Measurements from ENCODE around the gene CAP1. TPM values are rescaled to one million over a fixed set of nuclear protein-coding genes. Genes with fewer than 3 reads are reported as not detected.

The CAP1 gene
- total RNA-seq, 3 donors from 2014 or later: 244 to 285 (median 244) TPM

DNA sequence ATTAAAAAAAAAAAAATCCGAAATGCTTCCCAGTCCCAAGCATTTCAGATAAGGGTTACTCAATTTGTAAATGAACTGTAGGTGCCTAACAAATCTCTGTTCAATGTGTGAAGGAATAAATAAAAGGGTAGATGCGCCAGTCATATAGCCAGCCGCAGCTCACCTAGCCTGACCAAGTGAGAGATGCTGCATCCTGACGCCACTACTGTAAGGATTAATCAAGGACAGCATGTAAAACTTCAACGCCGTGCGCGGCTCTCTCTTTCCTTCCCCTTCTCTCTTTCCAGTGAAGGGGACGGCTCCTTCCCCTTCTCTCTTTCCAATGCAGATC is 56.1 kb downstream of the CAP1 start:
- H3K27me3 ChIP-seq: no peaks in the 10 kb centered on the region
- H3K27ac ChIP-seq: peak overlapping the region; percentile 66 to 75
- intact Hi-C loops (cut with DNase I; ENCODE audit: low total_unique reads): no loop called here
- TF ChIP-seq, protein P1, sequence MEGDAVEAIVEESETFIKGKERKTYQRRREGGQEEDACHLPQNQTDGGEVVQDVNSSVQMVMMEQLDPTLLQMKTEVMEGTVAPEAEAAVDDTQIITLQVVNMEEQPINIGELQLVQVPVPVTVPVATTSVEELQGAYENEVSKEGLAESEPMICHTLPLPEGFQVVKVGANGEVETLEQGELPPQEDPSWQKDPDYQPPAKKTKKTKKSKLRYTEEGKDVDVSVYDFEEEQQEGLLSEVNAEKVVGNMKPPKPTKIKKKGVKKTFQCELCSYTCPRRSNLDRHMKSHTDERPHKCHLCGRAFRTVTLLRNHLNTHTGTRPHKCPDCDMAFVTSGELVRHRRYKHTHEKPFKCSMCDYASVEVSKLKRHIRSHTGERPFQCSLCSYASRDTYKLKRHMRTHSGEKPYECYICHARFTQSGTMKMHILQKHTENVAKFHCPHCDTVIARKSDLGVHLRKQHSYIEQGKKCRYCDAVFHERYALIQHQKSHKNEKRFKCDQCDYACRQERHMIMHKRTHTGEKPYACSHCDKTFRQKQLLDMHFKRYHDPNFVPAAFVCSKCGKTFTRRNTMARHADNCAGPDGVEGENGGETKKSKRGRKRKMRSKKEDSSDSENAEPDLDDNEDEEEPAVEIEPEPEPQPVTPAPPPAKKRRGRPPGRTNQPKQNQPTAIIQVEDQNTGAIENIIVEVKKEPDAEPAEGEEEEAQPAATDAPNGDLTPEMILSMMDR (IDR thresholded peaks at IDR 0.05): no peak
- no peak for TF ChIP-seq POLR2AphosphoS5 (IDR thresholded peaks at IDR 0.05)
- TF ChIP-seq POLR2A (IDR thresholded peaks at IDR 0.05): no peak
- DNase-seq (ENCODE audit: low spot score in 2 of 2): no peak
- peak overlapping the region; percentile 61 to 94 (median 74) for H3K4me3 ChIP-seq
- H3K9me3 ChIP-seq: no peaks in the 10 kb centered on the region
- H3K36me3 ChIP-seq: no peaks in the 10 kb centered on the region
- H3K4me1 ChIP-seq: no peaks in the 10 kb centered on the region

DNA sequence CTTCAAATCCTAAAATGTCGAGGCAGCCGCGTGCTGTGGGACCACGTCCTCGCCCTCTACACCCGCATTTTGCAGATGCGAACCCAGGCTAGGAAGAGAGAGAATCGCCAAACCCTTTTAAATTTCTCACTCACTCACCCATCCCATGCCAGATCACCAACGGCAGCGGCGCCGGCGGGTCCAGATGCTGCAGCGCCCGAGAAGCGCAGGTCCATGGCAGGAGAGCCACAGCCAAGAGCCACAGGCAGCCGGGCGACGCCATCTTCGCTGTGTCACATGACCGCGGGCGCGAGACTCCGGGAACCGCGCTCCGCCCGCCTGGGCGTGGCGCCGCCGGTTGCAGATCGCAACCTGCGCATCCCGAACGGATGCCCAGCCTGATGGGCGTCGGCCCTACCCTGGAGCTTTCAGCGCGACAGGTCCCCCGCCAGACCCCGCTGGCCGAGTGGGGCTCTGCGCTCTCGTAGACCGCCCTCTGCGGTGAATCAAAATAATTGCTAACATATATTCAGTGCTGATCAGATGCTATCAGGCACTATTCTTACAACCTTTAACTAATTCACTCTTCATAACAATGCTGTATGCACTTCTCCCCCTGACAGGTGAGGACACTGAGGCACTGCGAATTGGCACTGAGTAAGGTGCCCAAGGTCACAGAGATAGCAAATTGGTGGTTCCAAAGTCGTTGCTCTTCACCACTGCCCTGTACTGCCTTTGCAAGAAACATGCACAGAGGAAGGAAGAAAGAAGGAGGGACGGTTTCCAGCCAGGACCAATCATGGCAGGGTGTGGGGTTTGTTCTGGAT is 56.7 kb downstream of the CAP1 start, which contains the start of gene PPT1:
TSS of gene PPT1 (minus strand) at position 276 of the 806 bp plus-strand sequence. CDS start at position 262, 14 bp downstream.
- TF ChIP-seq POLR2AphosphoS5 (IDR thresholded peaks at IDR 0.05) (peak in 2 of 3 donors; percentile 47 to 62), POLR2A (IDR thresholded peaks at IDR 0.05) (no peak)
- intact Hi-C loops (cut with DNase I; ENCODE audit: low total_unique reads): no loop called here

DNA sequence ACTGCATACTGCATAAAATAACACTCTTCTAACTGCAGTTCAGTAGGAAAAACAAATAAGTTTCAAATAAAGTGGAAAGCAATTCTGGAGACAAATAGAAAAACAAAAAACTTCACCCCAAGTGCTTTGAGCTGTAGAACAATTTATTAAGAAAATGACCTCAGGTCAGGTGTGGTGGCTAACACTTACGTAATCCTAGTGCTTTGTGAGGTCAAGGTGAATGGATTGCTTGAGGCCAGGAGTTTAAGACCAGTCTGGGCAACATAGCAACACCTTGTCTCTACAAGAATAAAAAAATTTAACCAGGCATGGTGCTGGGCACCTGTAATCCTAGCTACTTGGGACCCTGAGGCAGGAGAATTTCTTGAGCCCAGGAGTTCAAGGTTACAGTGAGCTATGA is 61.5 kb downstream of the CAP1 start:
- TF ChIP-seq POLR2A (IDR thresholded peaks at IDR 0.05) (no peak), POLR2AphosphoS5 (IDR thresholded peaks at IDR 0.05) (no peak)
- TF ChIP-seq, protein P1 (IDR thresholded peaks at IDR 0.05): no peak
- intact Hi-C loops (cut with DNase I; ENCODE audit: low total_unique reads): no loop called here
- H3K27ac ChIP-seq: no peak overlapping the region

More for the DNA sequence above, 56.7 kb downstream of the CAP1 start, which contains the start of gene PPT1:
- no peaks in the 10 kb centered on the region for H3K27me3 ChIP-seq
- no peaks in the 10 kb centered on the region for H3K4me1 ChIP-seq
- H3K27ac ChIP-seq: peak within 1 kb of the TSS; percentile 66 to 75
- no peaks in the 10 kb centered on the region for H3K9me3 ChIP-seq
- peak; percentile 61 to 77 for DNase-seq (ENCODE audit: low spot score in 2 of 2)
- H3K36me3 ChIP-seq: no peaks in the 10 kb centered on the region
- H3K4me3 ChIP-seq: peak within 1 kb of the TSS; percentile 61 to 94 (median 74)

DNA sequence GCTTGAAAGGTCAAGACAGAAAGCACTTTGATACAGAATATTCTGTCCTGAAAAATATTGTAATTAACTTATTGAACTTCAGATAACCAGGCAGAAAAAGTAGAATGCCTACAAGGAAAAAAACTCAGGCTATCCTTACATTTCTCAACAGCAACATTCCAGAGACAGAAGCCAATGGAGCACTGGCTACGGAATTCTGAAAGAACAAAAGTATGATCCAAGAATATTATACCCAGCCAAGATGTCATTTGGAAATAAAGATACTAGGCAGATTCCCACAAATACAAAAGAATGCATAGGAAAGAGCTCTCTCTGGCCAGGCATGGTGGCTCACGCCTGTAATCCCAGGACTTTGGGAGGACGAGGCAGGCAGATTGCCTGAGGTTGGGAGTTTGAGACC is 62.4 kb downstream of the CAP1 start:
- Histone ChIP-seq H3K36me3 (no peaks in the 10 kb centered on the region), H3K27ac (no peak overlapping the region), H3K4me1 (no peaks in the 10 kb centered on the region), H3K9me3 (no peaks in the 10 kb centered on the region), H3K27me3 (no peaks in the 10 kb centered on the region), H3K4me3 (no peak overlapping the region)
- intact Hi-C loops (cut with DNase I; ENCODE audit: low total_unique reads): no loop called here
- no peak for DNase-seq (ENCODE audit: low spot score in 2 of 2)
- no peak for TF ChIP-seq POLR2A (IDR thresholded peaks at IDR 0.05)
- TF ChIP-seq, protein P1 (IDR thresholded peaks at IDR 0.05): no peak
- TF ChIP-seq POLR2AphosphoS5 (IDR thresholded peaks at IDR 0.05): no peak

More for the DNA sequence above, 61.5 kb downstream of the CAP1 start:
- H3K4me3 ChIP-seq: no peak overlapping the region
- no peaks in the 10 kb centered on the region for H3K36me3 ChIP-seq
- H3K9me3 ChIP-seq: no peaks in the 10 kb centered on the region
- DNase-seq (ENCODE audit: low spot score in 2 of 2): no peak
- no peaks in the 10 kb centered on the region for H3K27me3 ChIP-seq
- no peaks in the 10 kb centered on the region for H3K4me1 ChIP-seq

DNA sequence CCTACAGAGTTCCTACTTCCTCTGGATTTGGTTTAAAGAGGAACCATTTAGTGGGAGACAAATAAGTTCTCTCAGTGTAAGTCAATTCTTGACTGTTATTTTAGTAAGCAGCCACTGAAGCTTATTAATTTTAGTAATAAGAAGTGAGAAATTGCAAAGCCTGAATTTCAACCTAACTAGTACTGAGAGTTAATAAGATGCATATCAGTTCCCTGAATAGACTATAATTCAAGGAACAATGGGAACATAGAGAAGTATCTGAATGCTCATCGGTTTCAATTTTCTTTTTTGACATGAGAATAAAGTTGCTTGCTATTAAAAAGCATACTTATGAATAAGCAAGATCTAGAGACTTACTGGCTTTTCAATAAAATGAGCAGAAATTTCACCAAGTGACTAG is 64.5 kb downstream of the CAP1 start:
- Histone ChIP-seq H3K27ac (no peak overlapping the region), H3K4me1 (no peaks in the 10 kb centered on the region), H3K36me3 (no peaks in the 10 kb centered on the region), H3K27me3 (no peaks in the 10 kb centered on the region), H3K4me3 (no peak overlapping the region), H3K9me3 (peaks cover 0 to 1% of the 10 kb centered on the region in 2 donors)
- DNase-seq (ENCODE audit: low spot score in 2 of 2): no peak
- intact Hi-C loops (cut with DNase I; ENCODE audit: low total_unique reads): no loop called here
- TF ChIP-seq, protein P1 (IDR thresholded peaks at IDR 0.05): no peak
- TF ChIP-seq POLR2AphosphoS5 (IDR thresholded peaks at IDR 0.05) (no peak), POLR2A (IDR thresholded peaks at IDR 0.05) (no peak)
